ENCODE data around the gene JAKMIP2.
"Not testable (repeated sequence)": the region's sequence is repeated elsewhere in the genome, so short reads cannot be mapped to it uniquely, and the experiment has no call there.

Gene JAKMIP2

GRCh38 chr5:147734894-147735293, 47.6 kb downstream of the JAKMIP2 start:
- TF ChIP-seq CTCF (IDR thresholded peaks at IDR 0.05; ENCODE audit: low read depth, low read length), result no peak
- no peaks in the 10 kb centered on the region for H3K4me1 ChIP-seq
- H3K9me3 ChIP-seq, result no peaks in the 10 kb centered on the region
- no peak overlapping the region for H3K4me3 ChIP-seq (ENCODE audit: low read depth, low read length)
- no peaks in the 10 kb centered on the region for H3K36me3 ChIP-seq
- no peaks in the 10 kb centered on the region for H3K27me3 ChIP-seq
- DNase-seq, result no peak

- H3K9me3 ChIP-seq, result no peaks in the 10 kb centered on the region
- H3K36me3 ChIP-seq, result no peaks in the 10 kb centered on the region
- H3K4me3 ChIP-seq (ENCODE audit: low read depth, low read length), result no peak overlapping the region
- TF ChIP-seq CTCF (IDR thresholded peaks at IDR 0.05; ENCODE audit: low read depth, low read length), result no peak
- DNase-seq, result no peak
- no peaks in the 10 kb centered on the region for H3K27me3 ChIP-seq
- H3K4me1 ChIP-seq, result no peaks in the 10 kb centered on the region
These were observed 49.5 kb downstream of the JAKMIP2 start for GRCh38 chr5:147733075-147733474.

GRCh38 chr5:147732291-147732883, 50.1 kb downstream of the JAKMIP2 start:
- H3K4me3 ChIP-seq (ENCODE audit: low read depth, low read length), result no peak overlapping the region
- no peaks in the 10 kb centered on the region for H3K9me3 ChIP-seq
- no peaks in the 10 kb centered on the region for H3K4me1 ChIP-seq
- no peaks in the 10 kb centered on the region for H3K36me3 ChIP-seq
- TF ChIP-seq CTCF (IDR thresholded peaks at IDR 0.05; ENCODE audit: low read depth, low read length), result no peak
- DNase-seq, result no peak
- H3K27me3 ChIP-seq, result no peaks in the 10 kb centered on the region

GRCh38 chr5:147731431-147732290, 50.9 kb downstream of the JAKMIP2 start:
- H3K4me1 ChIP-seq, result no peaks in the 10 kb centered on the region
- no peak for DNase-seq
- H3K4me3 ChIP-seq (ENCODE audit: low read depth, low read length), result no peak overlapping the region
- H3K27me3 ChIP-seq, result no peaks in the 10 kb centered on the region
- TF ChIP-seq CTCF (IDR thresholded peaks at IDR 0.05; ENCODE audit: low read depth, low read length), result no peak
- H3K9me3 ChIP-seq, result no peaks in the 10 kb centered on the region
- no peaks in the 10 kb centered on the region for H3K36me3 ChIP-seq

- H3K36me3 ChIP-seq, result no peaks in the 10 kb centered on the region
- no peak for DNase-seq
- TF ChIP-seq CTCF (IDR thresholded peaks at IDR 0.05; ENCODE audit: low read depth, low read length), result no peak
- no peak overlapping the region for H3K4me3 ChIP-seq (ENCODE audit: low read depth, low read length)
- no peaks in the 10 kb centered on the region for H3K4me1 ChIP-seq
- H3K27me3 ChIP-seq, result no peaks in the 10 kb centered on the region
- no peaks in the 10 kb centered on the region for H3K9me3 ChIP-seq
These were observed 55.3 kb downstream of the JAKMIP2 start for GRCh38 chr5:147727200-147727599.

- H3K36me3 ChIP-seq; H3K4me1 ChIP-seq; H3K27me3 ChIP-seq; H3K9me3 ChIP-seq; H3K4me3 ChIP-seq (ENCODE audit: low read depth, low read length); DNase-seq: not testable (repeated sequence)
These were observed 61.2 kb downstream of the JAKMIP2 start for GRCh38 chr5:147721191-147721960.
